Uterus (tissue), 2 donors: Measurements from ENCODE around the gene CDC42SE2.
"Not testable (repeated sequence)": the region's sequence is repeated elsewhere in the genome, so short reads cannot be mapped to it uniquely, and the experiment has no call there.

Experiments used
- CTCF ChIP-seq, 4 experiments: fragments of 200-600 bp in 2 of 4; fragments of 450-650 bp in 2 of 4; sonication (generic) in 2 of 4; IDR thresholded peaks; one replicate each; pipeline ENCODE4 v1.5.1; 2016 to 2019; ENCODE audit warnings: antibody characterized with exemption in 4 of 4, mild to moderate bottlenecking in 2 of 4, moderate library complexity in 1 of 4
- POLR2A ChIP-seq, 2 donors: fragments of 450-650 bp; IDR thresholded peaks; one replicate each; pipeline ENCODE4 v1.6.1; 2016; ENCODE audit warnings: antibody characterized with exemption in 2 of 2, mild to moderate bottlenecking in 1 of 2, moderate library complexity in 1 of 2

GRCh38 chr5:131278741-131279124, 14.9 kb downstream of the CDC42SE2 start:
- TF ChIP-seq CTCF, POLR2A (IDR thresholded peaks at IDR 0.05): not testable (repeated sequence)
